Measurements from ENCODE around the gene RETREG1. TPM values are rescaled to one million over a fixed set of nuclear protein-coding genes. Genes with fewer than 3 reads are reported as not detected.

The RETREG1 gene
- total and polyA plus RNA-seq, 2 donors (not counting 3 experiments of a cell fraction or from before 2014, with no cell fraction given): 0.46 TPM; not detected in 1

DNA sequence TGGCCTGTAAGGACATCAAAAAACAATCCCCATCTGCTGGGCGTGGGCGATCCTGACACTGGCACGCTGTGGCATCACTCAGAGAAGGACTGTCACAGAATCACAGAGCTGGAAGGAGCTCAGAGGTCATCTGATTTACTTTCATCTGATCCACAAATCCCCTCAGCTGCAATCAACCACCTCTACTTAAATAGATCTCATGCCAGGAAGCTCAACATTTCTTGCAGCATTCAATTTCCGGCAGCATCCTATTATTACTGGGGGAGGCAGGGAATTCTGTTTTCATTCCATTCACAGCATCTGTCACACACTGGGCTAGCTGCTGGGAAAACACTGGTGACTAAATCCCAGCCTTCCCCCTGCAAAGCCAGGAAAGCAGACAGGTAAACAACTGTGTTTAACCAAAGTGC, 38.3 kb downstream of the RETREG1 start:
- Histone ChIP-seq H3K9me1 (replicated peaks; ENCODE audit: control insufficient read depth, extremely low read depth, insufficient read depth, low read length) (no peaks in the 10 kb centered on the region), H3K4me2 (ENCODE audit: insufficient read depth, low read length) (no peak overlapping the region), H2AFZ (ENCODE audit: low read depth, low read length) (no peak overlapping the region), H3K27ac (ENCODE audit: insufficient read depth, low read depth, low read length) (no peak overlapping the region), H3K36me3 (ENCODE audit: control insufficient read depth in 2 of 2, extremely low read depth in 1 of 2, insufficient read depth in 2 of 2, low read length in 2 of 2) (no peaks in the 10 kb centered on the region), H3K9me3 (replicated peaks; ENCODE audit: control insufficient read depth, insufficient read depth, low read length) (no peaks in the 10 kb centered on the region), H3K4me3 (replicated peaks in 1 of 3; ENCODE audit: insufficient read depth in 1 of 3, low read depth in 1 of 3, low read length in 3 of 3) (no peak overlapping the region), H4K20me1 (replicated peaks; ENCODE audit: control insufficient read depth, extremely low read depth, insufficient read depth, low read length) (no peaks in the 10 kb centered on the region), H3K27me3 (ENCODE audit: control insufficient read depth in 2 of 2, insufficient read depth in 2 of 2, low read length in 2 of 2) (peaks cover 0 to 2% of the 10 kb centered on the region in 2 experiments), H3K79me2 (ENCODE audit: control insufficient read depth, insufficient read depth, low read length) (no peaks in the 10 kb centered on the region), H3K4me1 (ENCODE audit: control insufficient read depth, extremely low read depth, insufficient read depth, low read length) (no peaks in the 10 kb centered on the region), H3K9ac (replicated peaks; ENCODE audit: extremely low read depth, insufficient read depth, low read length) (no peak overlapping the region)
- intact Hi-C loops (cut with micrococcal nuclease) (no loop called here), dilution Hi-C loops (cut with MboI; ENCODE audit: extremely low pct_ligation_motif_present, low sequenced_read_pairs) (no loop called here)
- BruUV-seq (replicated peaks): no TSS peak
- TF ChIP-seq POLR2A (IDR thresholded peaks at IDR 0.05; ENCODE audit: low read depth, low read length) (no peak), JUN (IDR thresholded peaks at IDR 0.05; ENCODE audit: borderline replicate concordance, insufficient read depth, insufficient read length, low read depth) (no peak), MYC (IDR thresholded peaks at IDR 0.05; ENCODE audit: low read depth, low read length) (no peak), EZH2 (IDR thresholded peaks at IDR 0.05; ENCODE audit: borderline replicate concordance, low read depth, low read length, severe bottlenecking) (no peak), GATA2 (IDR thresholded peaks at IDR 0.05; ENCODE audit: insufficient read depth, insufficient read length, low read depth, low read length) (no peak), POLR2AphosphoS5 (IDR thresholded peaks at IDR 0.05; ENCODE audit: insufficient read depth, low read depth, low read length) (no peak), FOS (IDR thresholded peaks at IDR 0.05; ENCODE audit: borderline replicate concordance, insufficient read depth, low read length) (no peak)
- TF ChIP-seq, protein P1, sequence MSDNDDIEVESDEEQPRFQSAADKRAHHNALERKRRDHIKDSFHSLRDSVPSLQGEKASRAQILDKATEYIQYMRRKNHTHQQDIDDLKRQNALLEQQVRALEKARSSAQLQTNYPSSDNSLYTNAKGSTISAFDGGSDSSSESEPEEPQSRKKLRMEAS (IDR thresholded peaks at IDR 0.05; ENCODE audit: insufficient read depth, insufficient read length): no peak
- TF ChIP-seq, protein P2, sequence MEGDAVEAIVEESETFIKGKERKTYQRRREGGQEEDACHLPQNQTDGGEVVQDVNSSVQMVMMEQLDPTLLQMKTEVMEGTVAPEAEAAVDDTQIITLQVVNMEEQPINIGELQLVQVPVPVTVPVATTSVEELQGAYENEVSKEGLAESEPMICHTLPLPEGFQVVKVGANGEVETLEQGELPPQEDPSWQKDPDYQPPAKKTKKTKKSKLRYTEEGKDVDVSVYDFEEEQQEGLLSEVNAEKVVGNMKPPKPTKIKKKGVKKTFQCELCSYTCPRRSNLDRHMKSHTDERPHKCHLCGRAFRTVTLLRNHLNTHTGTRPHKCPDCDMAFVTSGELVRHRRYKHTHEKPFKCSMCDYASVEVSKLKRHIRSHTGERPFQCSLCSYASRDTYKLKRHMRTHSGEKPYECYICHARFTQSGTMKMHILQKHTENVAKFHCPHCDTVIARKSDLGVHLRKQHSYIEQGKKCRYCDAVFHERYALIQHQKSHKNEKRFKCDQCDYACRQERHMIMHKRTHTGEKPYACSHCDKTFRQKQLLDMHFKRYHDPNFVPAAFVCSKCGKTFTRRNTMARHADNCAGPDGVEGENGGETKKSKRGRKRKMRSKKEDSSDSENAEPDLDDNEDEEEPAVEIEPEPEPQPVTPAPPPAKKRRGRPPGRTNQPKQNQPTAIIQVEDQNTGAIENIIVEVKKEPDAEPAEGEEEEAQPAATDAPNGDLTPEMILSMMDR (IDR thresholded peaks at IDR 0.05; ENCODE audit: extremely low read depth in 1 of 2, insufficient read depth in 1 of 2, low read depth in 1 of 2, low read length in 2 of 2): no peak
- no peak for DNase-seq (ENCODE audit: low read depth, low spot score)
- FAIRE-seq: no peak
- ChIA-PET CTCF (interaction anchor here (1.0 to 1.3 kb wide), 4 partner anchors 26 to 612 kb away, joined by 3 to 5 read pairs (median 4); no protein-coding TSS in a partner anchor), POLR2A (no interaction called here)
